GM12875 (cell line): ENCODE results near the gene DLL1.

ENCODE experiments used
- H3K4me3 ChIP-seq: one replicate; pipeline ENCODE4 v1.5.1; 2011; ENCODE audit warnings: low read depth, low read length, control low read depth
- CTCF ChIP-seq: IDR thresholded peaks from 2 replicates; pipeline ENCODE4 v1.5.1; 2011; ENCODE audit warnings: low read depth, mild to moderate bottlenecking, control low read depth, inconsistent platforms, low read length, moderate library complexity, borderline replicate concordance; ENCODE audit not compliant: insufficient read depth

The DLL1 gene

GRCh38 chr6:170285482-170285881, 5.4 kb downstream of the DLL1 start:
- no peak overlapping the region for H3K4me3 ChIP-seq
- TF ChIP-seq CTCF, result no peak

GRCh38 chr6:170284866-170285469, 5.9 kb downstream of the DLL1 start:
- TF ChIP-seq CTCF, result no peak
- no peak overlapping the region for H3K4me3 ChIP-seq

- TF ChIP-seq CTCF, result no peak
- H3K4me3 ChIP-seq, result no peak overlapping the region
Observed at GRCh38 chr6:170284126-170284773, 6.6 kb downstream of the DLL1 start.

GRCh38 chr6:170283212-170284081, 7.4 kb downstream of the DLL1 start:
- no peak overlapping the region for H3K4me3 ChIP-seq
- TF ChIP-seq CTCF, result no peak

- TF ChIP-seq CTCF, result no peak
Observed at GRCh38 chr6:170282512-170283158, 8.2 kb downstream of the DLL1 start.

GRCh38 chr6:170281331-170282292, 9.3 kb downstream of the DLL1 start:
- H3K4me3 ChIP-seq, result no peak overlapping the region
- no peak for TF ChIP-seq CTCF

More at GRCh38 chr6:170282512-170283158, 8.2 kb downstream of the DLL1 start:
- no peak overlapping the region for H3K4me3 ChIP-seq
